ENCODE measurements around the gene ERCC1.

DNA sequence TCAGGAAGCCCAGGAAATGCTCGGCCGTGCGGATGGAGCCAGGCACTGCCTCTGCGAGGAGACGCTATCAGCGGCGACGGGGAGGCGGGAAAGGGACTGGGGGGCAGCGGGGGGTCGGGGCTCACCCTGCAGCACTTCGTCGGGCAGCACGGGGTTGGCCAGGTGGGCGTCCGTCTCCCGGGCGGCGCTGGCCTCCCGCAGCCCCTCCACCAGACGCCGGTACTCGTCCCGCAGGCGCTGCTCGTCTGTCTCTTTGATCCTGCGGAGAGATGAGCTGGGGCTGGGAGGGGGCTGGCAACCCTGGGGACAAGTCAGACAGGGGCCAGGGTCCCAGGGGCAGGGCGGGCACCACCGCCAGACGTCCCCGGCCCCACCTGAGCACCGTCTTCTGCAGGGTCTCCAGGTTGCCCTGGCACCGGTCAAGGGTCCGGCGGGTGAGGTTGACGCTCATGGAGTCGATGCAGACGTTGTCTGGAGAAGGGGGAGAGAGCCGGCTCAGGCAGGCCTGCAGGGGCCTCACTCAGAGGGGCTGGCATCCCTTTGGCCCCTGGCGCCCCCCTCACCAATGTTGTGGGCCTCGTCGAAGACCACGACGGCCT is 59.8 kb downstream of the ERCC1 start:
- TF ChIP-seq, protein P1, sequence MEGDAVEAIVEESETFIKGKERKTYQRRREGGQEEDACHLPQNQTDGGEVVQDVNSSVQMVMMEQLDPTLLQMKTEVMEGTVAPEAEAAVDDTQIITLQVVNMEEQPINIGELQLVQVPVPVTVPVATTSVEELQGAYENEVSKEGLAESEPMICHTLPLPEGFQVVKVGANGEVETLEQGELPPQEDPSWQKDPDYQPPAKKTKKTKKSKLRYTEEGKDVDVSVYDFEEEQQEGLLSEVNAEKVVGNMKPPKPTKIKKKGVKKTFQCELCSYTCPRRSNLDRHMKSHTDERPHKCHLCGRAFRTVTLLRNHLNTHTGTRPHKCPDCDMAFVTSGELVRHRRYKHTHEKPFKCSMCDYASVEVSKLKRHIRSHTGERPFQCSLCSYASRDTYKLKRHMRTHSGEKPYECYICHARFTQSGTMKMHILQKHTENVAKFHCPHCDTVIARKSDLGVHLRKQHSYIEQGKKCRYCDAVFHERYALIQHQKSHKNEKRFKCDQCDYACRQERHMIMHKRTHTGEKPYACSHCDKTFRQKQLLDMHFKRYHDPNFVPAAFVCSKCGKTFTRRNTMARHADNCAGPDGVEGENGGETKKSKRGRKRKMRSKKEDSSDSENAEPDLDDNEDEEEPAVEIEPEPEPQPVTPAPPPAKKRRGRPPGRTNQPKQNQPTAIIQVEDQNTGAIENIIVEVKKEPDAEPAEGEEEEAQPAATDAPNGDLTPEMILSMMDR (conservative IDR thresholded peaks at IDR 0.05; ENCODE audit: low read depth, low read length), result no peak
- no peak for TF ChIP-seq EZH2phosphoT487 (IDR thresholded peaks at IDR 0.05; ENCODE audit: borderline replicate concordance, low read length)

Measured in PC-3 (cell line).